Nephron progenitor cell (in vitro differentiated cells): Measurements from ENCODE around the gene DNAJC4.

ENCODE experiments used
- DNase-seq: peaks from one replicate; pipeline ENCODE4 v3.0.0; 2021
- H3K27ac Mint-ChIP-seq: 2 replicates; pipeline ENCODE4 v1.8.0; 2021; ENCODE audit warnings: mild to moderate bottlenecking, moderate library complexity, mixed read lengths
- H3K27me3 Mint-ChIP-seq: 2 replicates; pipeline ENCODE4 v1.8.0; 2021; ENCODE audit warnings: mild to moderate bottlenecking, low read depth, mixed read lengths; ENCODE audit not compliant: poor library complexity
- H3K36me3 Mint-ChIP-seq: 2 replicates; pipeline ENCODE4 v1.8.0; 2021; ENCODE audit warnings: low read depth, mixed read lengths
- H3K4me1 Mint-ChIP-seq: 2 replicates; pipeline ENCODE4 v1.8.0; 2021; ENCODE audit warnings: mixed read lengths
- H3K4me3 Mint-ChIP-seq: 2 replicates; pipeline ENCODE4 v1.8.0; 2021; ENCODE audit warnings: mild to moderate bottlenecking, moderate library complexity, mixed read lengths
- H3K9me3 Mint-ChIP-seq: 2 replicates; pipeline ENCODE4 v1.8.0; 2021; ENCODE audit warnings: mild to moderate bottlenecking, moderate library complexity, mixed read lengths
- CTCF ChIP-seq: fragments of 200-600 bp; sonication (generic); IDR thresholded peaks from 2 replicates; pipeline ENCODE4 v1.5.0; 2021; ENCODE audit warnings: antibody characterized with exemption

DNAJC4 gene

GRCh38 chr11:64275031-64275800 is 44.9 kb downstream of the DNAJC4 start:
- TF ChIP-seq CTCF: no peak
- Mint-ChIP-seq H3K4me1 (peaks cover 16% of the 10 kb centered on the region), H3K27me3 (no peaks in the 10 kb centered on the region), H3K36me3 (no peaks in the 10 kb centered on the region), H3K9me3 (no peaks in the 10 kb centered on the region), H3K27ac (peak overlapping the region; percentile 22), H3K4me3 (no peak overlapping the region)
- no peak for DNase-seq

- Mint-ChIP-seq H3K4me1 (peaks cover 14% of the 10 kb centered on the region), H3K9me3 (no peaks in the 10 kb centered on the region), H3K4me3 (no peak overlapping the region), H3K36me3 (no peaks in the 10 kb centered on the region), H3K27me3 (no peaks in the 10 kb centered on the region), H3K27ac (no peak overlapping the region)
- no peak for TF ChIP-seq CTCF
- no peak for DNase-seq
These were observed 45.5 kb downstream of the DNAJC4 start for GRCh38 chr11:64275841-64276240.

- DNase-seq: no peak
- no peak for TF ChIP-seq CTCF
These were observed 46.5 kb downstream of the DNAJC4 start for GRCh38 chr11:64276653-64277431.

GRCh38 chr11:64278576-64279190 is 48.3 kb downstream of the DNAJC4 start:
- peaks cover 14% of the 10 kb centered on the region for H3K36me3 Mint-ChIP-seq
- H3K4me3 Mint-ChIP-seq: no peak overlapping the region
- no peaks in the 10 kb centered on the region for H3K9me3 Mint-ChIP-seq
- no peak for DNase-seq
- peak overlapping the region; percentile 19 for H3K27ac Mint-ChIP-seq
- H3K4me1 Mint-ChIP-seq: peaks cover 8% of the 10 kb centered on the region
- H3K27me3 Mint-ChIP-seq: no peaks in the 10 kb centered on the region
- TF ChIP-seq CTCF: no peak

More at GRCh38 chr11:64276653-64277431, 46.5 kb downstream of the DNAJC4 start:
- no peak overlapping the region for H3K4me3 Mint-ChIP-seq
- H3K4me1 Mint-ChIP-seq: peaks cover 12% of the 10 kb centered on the region
- no peaks in the 10 kb centered on the region for H3K9me3 Mint-ChIP-seq
- H3K27me3 Mint-ChIP-seq: no peaks in the 10 kb centered on the region
- peaks cover 10% of the 10 kb centered on the region for H3K36me3 Mint-ChIP-seq
- H3K27ac Mint-ChIP-seq: no peak overlapping the region

GRCh38 chr11:64281957-64282770 is 51.8 kb downstream of the DNAJC4 start:
- no peak for TF ChIP-seq CTCF
- peaks cover 14% of the 10 kb centered on the region for H3K36me3 Mint-ChIP-seq
- H3K4me3 Mint-ChIP-seq: no peak overlapping the region
- H3K27me3 Mint-ChIP-seq: peaks cover 3% of the 10 kb centered on the region
- no peak overlapping the region for H3K27ac Mint-ChIP-seq
- no peaks in the 10 kb centered on the region for H3K9me3 Mint-ChIP-seq
- no peak for DNase-seq
- peaks cover 14% of the 10 kb centered on the region for H3K4me1 Mint-ChIP-seq
